Heart left ventricle (tissue), 16 donors: ENCODE data around the gene DNAL1. TPM values are rescaled to one million over a fixed set of nuclear protein-coding genes. Genes with fewer than 3 reads are reported as not detected.

ENCODE experiments used
- ATAC-seq, 4 donors: fragments of 200-7000 bp; cut with Tn5 transposase; one replicate each; pipeline ENCODE4 v1.9.1; 2020 to 2022; ENCODE audit warnings: moderate library complexity in 4 of 4, mild to moderate bottlenecking in 3 of 4, moderate number of reproducible peaks in 1 of 4
- DNase-seq, 5 donors: peaks; one replicate each; pipeline ENCODE4 v3.0.0-alpha.2; 2020
- H3K27ac ChIP-seq, 12 donors: fragments of 200-600 bp; sonication (generic) in 4 of 12; one replicate each; pipeline versions ENCODE4 v1.5.0 to v1.8.0; 2016 to 2022; ENCODE audit warnings: mild to moderate bottlenecking in 2 of 12
- H3K27me3 ChIP-seq, 9 donors: fragments of 200-600 bp; sonication (generic) in 2 of 9; one replicate each; pipeline versions ENCODE4 v1.5.1 to v1.8.0; 2016 to 2022; ENCODE audit warnings: mild to moderate bottlenecking in 3 of 9
- H3K36me3 ChIP-seq, 9 donors: fragments of 200-600 bp; sonication (generic) in 2 of 9; one replicate each; pipeline versions ENCODE4 v1.5.0 to v1.8.0; 2018 to 2022; ENCODE audit warnings: mild to moderate bottlenecking in 2 of 9
- H3K4me1 ChIP-seq, 12 donors: fragments of 200-600 bp; sonication (generic) in 4 of 12; one replicate each; pipeline versions ENCODE4 v1.5.0 to v1.8.0; 2016 to 2022; ENCODE audit warnings: mild to moderate bottlenecking in 3 of 12
- H3K4me3 ChIP-seq, 12 donors: fragments of 200-600 bp; sonication (generic) in 4 of 12; one replicate each; pipeline versions ENCODE4 v1.5.0 to v1.8.0; 2017 to 2022; ENCODE audit warnings: mild to moderate bottlenecking in 9 of 12, moderate library complexity in 4 of 12
- H3K9me3 ChIP-seq, 12 donors: fragments of 200-600 bp; sonication (generic) in 4 of 12; one replicate each; pipeline versions ENCODE4 v1.5.0 to v1.8.0; 2016 to 2022; ENCODE audit warnings: mild to moderate bottlenecking in 1 of 12
- POLR2A ChIP-seq, 2 donors: fragments of 450-650 bp; IDR thresholded peaks; one replicate each; pipeline ENCODE4 v1.6.1; 2017; ENCODE audit warnings: antibody characterized with exemption in 2 of 2, mild to moderate bottlenecking in 2 of 2, moderate library complexity in 2 of 2
- WGBS, 4 donors: extraction: QIAGEN DNeasy Blood & Tissue Kit in 2 of 4; methylation state at CpG; one replicate each; pipeline versions ENCODE4 v1.1.5 to v1.1.7; 2013 to 2018; 5-methylcytosine and 5-hydroxymethylcytosine counted together
- intact Hi-C, 10 donors: fragments of 100-400 bp; cut with DNase I; formaldehyde crosslinking; loops; one replicate each; pipeline versions ENCODE4 v1.11.1 to v1.14.2; 2022
- polyA plus RNA-seq, 2 donors: library from polyadenylated mRNA; stranded (reverse); fragments of 200-250 nt; gene quantifications; one replicate each; pipeline ENCODE4 v1.2.3, GENCODE V29; 2013
- total RNA-seq, 9 donors: library from RNA; depleted of rRNA in 2 of 9; stranded (reverse); fragments of >200 nt in 2 of 9; fragmentation: NEBNext Ultra II Directional in 3 of 9; extraction: Animal tissue kit (Norgen Biotek cat#: 25700) in 3 of 9; gene quantifications; one replicate each; pipeline versions ENCODE4 v1.1.0 to v1.2.4, GENCODE V29; 2016 to 2023
- TF ChIP-seq, protein P1 (sequence below), 12 donors: fragments of 200-600 bp; sonication (generic) in 4 of 12; IDR thresholded peaks; one replicate each; pipeline versions ENCODE4 v1.5.0 to v1.8.0; 2018 to 2022; ENCODE audit warnings: antibody characterized with exemption in 12 of 12, mild to moderate bottlenecking in 5 of 12
- donor health status: ischemic (EF 13 %, LVEDD 7.1; RV severe dilation, severe dysfunction).
- donor health status: healthy with polysubstance abuse.
- donor health status: DM: no; HTN: yes; CAD: no.
- donor health status: DM: no; HTN: no; CAD: no.
- donor health status: ischemic (EF 25% LVEDD 6.9; RV normal size, moderate dysfunction).
- donor health status: ischemic (EF 25% LVEDD 5.7; RV mildly dilated, moderate dysfunction).
- donor health status: healthy.
- donor health status: DM: yes; HTN: yes; CAD: no.
- donor health status: ischemic (EF 35%, LVEDD 5.7; RV mildly dilated, moderate dysfunction).
- donor health status: nonischemic (EF 11% LVEDD 7.7; RV severe dilation, severe dysfunction).
- donor health status: DM: yes; HTN: yes; CAD: no.
- donor health status: PGD.
- donor health status: ischemic (EF 29% LVEDD 5.4; RV normal size, mild dysfunction).
- donor health status: nonischemic (EF 23%, LVEDD 6.1; RV moderate dilation, normal function).

The DNAL1 gene
- total and polyA plus RNA-seq, 11 donors: 5.2 to 24.5 (median 13.3) TPM

DNA sequence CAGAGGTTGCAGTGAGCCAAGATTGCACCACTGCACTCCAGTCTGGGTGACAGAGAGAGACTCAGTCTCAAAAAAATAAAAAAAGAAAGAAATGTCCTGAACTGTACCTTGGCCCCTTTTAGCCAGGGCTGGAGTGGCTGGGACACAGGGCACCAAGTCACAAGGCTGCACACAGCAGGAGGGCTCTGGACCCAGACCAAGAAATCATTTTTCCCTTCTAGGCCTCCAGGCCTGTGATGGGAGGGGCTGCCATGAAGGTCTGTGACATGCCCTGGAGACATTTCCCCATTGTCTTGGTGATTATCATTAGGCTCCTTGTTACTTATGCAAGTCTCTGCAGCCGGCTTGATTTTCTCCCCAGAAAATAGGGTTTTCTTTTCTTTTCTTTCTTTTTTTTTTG, 37.5 kb upstream of the DNAL1 start:
- H3K4me1 ChIP-seq: peaks cover 0 to 4% (median 0%) of the 10 kb centered on the region in 12 donors

DNA sequence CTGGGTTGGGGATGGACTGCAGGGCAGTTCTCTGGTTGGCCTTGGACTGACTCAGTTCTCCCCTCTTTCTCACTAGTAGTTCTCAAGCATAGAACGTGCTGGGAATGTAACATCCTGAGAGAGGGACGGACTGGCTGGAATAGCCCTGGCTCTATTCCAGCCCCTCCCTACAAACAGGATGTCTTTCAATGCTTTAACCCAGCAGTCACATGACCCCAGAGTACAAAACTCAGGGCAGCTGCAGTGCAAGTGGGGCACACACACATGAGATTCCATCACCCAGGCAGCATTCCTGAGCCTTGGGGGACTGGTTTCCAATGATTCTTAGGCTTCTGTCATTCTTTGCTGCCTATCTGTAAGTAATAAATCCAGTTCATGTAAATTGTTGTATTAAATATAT, 34.1 kb upstream of the DNAL1 start:
- intact Hi-C loops: no loop called here
- WGBS, 4 donors: 15 to 45% (median 27%) methylated on average over 2 of the region's 2 CpGs
- Histone ChIP-seq H3K9me3 (peaks cover 0 to 8% (median 0%) of the 10 kb centered on the region in 12 donors), H3K36me3 (no peaks in the 10 kb centered on the region), H3K27me3 (peaks cover 0 to 5% (median 0%) of the 10 kb centered on the region in 9 donors), H3K4me1 (peaks cover 0 to 8% (median 0%) of the 10 kb centered on the region in 12 donors), H3K27ac (no peak overlapping the region), H3K4me3 (no peak overlapping the region)
- TF ChIP-seq POLR2A (IDR thresholded peaks at IDR 0.05): no peak
- TF ChIP-seq, protein P1, sequence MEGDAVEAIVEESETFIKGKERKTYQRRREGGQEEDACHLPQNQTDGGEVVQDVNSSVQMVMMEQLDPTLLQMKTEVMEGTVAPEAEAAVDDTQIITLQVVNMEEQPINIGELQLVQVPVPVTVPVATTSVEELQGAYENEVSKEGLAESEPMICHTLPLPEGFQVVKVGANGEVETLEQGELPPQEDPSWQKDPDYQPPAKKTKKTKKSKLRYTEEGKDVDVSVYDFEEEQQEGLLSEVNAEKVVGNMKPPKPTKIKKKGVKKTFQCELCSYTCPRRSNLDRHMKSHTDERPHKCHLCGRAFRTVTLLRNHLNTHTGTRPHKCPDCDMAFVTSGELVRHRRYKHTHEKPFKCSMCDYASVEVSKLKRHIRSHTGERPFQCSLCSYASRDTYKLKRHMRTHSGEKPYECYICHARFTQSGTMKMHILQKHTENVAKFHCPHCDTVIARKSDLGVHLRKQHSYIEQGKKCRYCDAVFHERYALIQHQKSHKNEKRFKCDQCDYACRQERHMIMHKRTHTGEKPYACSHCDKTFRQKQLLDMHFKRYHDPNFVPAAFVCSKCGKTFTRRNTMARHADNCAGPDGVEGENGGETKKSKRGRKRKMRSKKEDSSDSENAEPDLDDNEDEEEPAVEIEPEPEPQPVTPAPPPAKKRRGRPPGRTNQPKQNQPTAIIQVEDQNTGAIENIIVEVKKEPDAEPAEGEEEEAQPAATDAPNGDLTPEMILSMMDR (IDR thresholded peaks at IDR 0.05): no peak
- no peak for ATAC-seq
- DNase-seq: no peak

More for the DNA sequence above, 37.5 kb upstream of the DNAL1 start:
- Histone ChIP-seq H3K36me3 (no peaks in the 10 kb centered on the region), H3K9me3 (peaks cover 0 to 8% (median 0%) of the 10 kb centered on the region in 12 donors), H3K27me3 (no peaks in the 10 kb centered on the region), H3K4me3 (no peak overlapping the region), H3K27ac (no peak overlapping the region)
- intact Hi-C loops: no loop called here
- WGBS, 4 donors: 32 to 100% (median 90%) methylated on average over 1 of the region's 1 CpG
- DNase-seq: no peak
- no peak for ATAC-seq
- no peak for TF ChIP-seq POLR2A (IDR thresholded peaks at IDR 0.05)
- TF ChIP-seq, protein P1 (IDR thresholded peaks at IDR 0.05): no peak

DNA sequence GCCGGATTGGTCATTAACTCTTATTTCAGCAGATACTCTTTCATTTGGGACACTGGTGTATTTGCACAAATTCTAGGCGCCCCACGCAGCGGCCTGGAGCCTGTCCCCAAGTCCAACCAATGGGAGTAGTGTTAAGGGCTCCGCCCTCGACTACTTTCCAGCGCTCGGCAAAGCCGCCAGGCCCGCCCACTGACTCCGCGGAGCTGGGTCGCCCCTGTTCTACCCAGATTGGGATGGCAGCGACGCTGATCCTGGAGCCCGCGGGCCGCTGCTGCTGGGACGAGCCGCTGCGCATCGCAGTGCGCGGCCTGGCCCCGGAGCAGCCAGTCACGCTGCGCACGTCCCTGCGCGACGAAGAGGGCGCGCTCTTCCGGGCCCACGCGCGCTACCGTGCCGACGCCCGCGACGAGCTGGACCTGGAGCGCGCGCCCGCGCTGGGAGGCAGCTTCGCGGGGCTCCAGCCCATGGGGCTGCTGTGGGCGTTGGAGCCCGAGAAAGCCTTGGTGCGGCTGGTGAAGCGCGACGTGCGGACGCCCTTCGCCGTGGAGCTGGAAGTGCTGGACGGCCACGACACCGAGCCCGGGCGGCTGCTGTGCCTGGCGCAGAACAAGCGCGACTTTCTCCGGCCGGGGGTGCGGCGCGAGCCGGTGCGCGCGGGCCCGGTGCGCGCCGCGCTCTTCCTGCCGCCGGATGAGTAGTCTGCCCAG, 32.3 kb upstream of the DNAL1 start, which contains the start of gene ACOT6:
Gene ACOT6, plus strand, starts transcription at position 179 of the 707 bp plus-strand sequence. Its CDS starts 55 bp downstream, at position 234.
- peaks cover 0 to 8% (median 0%) of the 10 kb centered on the region in 12 donors for H3K9me3 ChIP-seq
- H3K27ac ChIP-seq: peak within 1 kb of the TSS; percentile 63 to 87 (median 80)
- DNase-seq (peak; percentile 63 to 80 (median 78)), ATAC-seq (peak; percentile 80 to 96 (median 94))
- peaks cover 0 to 5% (median 0%) of the 10 kb centered on the region in 9 donors for H3K27me3 ChIP-seq
- intact Hi-C loops: no loop called here
- 1% methylated on average over 21 to 84 of the region's 84 CpGs for WGBS, 4 donors
- no peaks in the 10 kb centered on the region for H3K36me3 ChIP-seq
- peaks cover 0 to 8% (median 0%) of the 10 kb centered on the region in 12 donors for H3K4me1 ChIP-seq
- no peak for TF ChIP-seq POLR2A (IDR thresholded peaks at IDR 0.05)
- TF ChIP-seq, protein P1 (IDR thresholded peaks at IDR 0.05): no peak
- peak within 1 kb of the TSS; percentile 37 to 82 (median 68) for H3K4me3 ChIP-seq

DNA sequence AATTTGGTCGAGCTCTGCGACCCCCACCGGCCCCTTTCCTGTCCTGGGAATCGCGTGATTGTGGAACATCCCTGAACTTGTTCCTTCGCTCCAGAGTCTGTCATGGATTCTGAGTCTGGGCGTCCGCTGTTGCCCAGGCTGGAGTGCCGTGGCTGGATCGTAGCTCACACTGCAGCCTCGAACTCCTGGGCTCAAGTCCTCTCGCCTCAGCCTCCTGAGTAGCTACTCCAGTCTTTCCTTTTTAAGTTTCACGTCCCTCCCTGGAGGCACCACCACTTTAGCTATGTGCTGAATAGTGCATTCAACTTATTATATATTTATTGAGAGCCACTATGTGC, 31.8 kb upstream of the DNAL1 start:
- ATAC-seq (peak in 1 of 4 donors; percentile 44), DNase-seq (no peak)
- peak overlapping the region; percentile 63 to 87 (median 80) for H3K27ac ChIP-seq
- peaks cover 0 to 5% (median 0%) of the 10 kb centered on the region in 9 donors for H3K27me3 ChIP-seq
- no peaks in the 10 kb centered on the region for H3K36me3 ChIP-seq
- H3K9me3 ChIP-seq: peaks cover 0 to 8% (median 0%) of the 10 kb centered on the region in 12 donors
- peaks cover 0 to 8% (median 0%) of the 10 kb centered on the region in 12 donors for H3K4me1 ChIP-seq
- 6 to 7% (median 7%) methylated on average over 11 to 13 of the region's 13 CpGs for WGBS, 4 donors
- peak overlapping the region; percentile 37 to 82 (median 68) for H3K4me3 ChIP-seq
- intact Hi-C loops: no loop called here
- no peak for TF ChIP-seq POLR2A (IDR thresholded peaks at IDR 0.05)
